PC-3 (cell line): ENCODE data around the gene CEBPE. TPM values are rescaled to one million over a fixed set of nuclear protein-coding genes. Genes with fewer than 3 reads are reported as not detected.
A peak's percentile ranks its signal among the peaks of the same experiment; 100 is the strongest.

Source experiments
- ATAC-seq: fragments of 200-7000 bp; cut with Tn5 transposase; 2 replicates; pipeline ENCODE4 v1.9.1; 2020; ENCODE audit warnings: mild to moderate bottlenecking, moderate library complexity
- BruUV-seq: library from RNA; stranded (reverse); fragments of 400-500 nt; replicated peaks from 2 replicates; lab custom pipeline; 2021; lab: Mats Ljungman, UMichigan
- CTCF ChIA-PET: fragments of 300-600 bp; sonication (Branson Sonifier 250); formaldehyde crosslinking; loops from one replicate; lab custom pipeline; 2022; ENCODE audit warnings: antibody characterized with exemption; lab: Charles Lee
- POLR2A ChIA-PET: fragments of 300-600 bp; sonication (Branson Sonifier 250); formaldehyde crosslinking; loops from one replicate; lab custom pipeline; 2022; ENCODE audit warnings: antibody characterized with exemption; ENCODE audit not compliant: unreplicated experiment; lab: Charles Lee
- DNase-seq: peaks from one replicate; pipeline ENCODE4 v3.0.0-alpha.2; 2015
- H2AFZ ChIP-seq: fragments of 300-600 bp; sonication (generic); 2 replicates; pipeline ENCODE4 v1.6.0; 2016; ENCODE audit warnings: antibody characterized with exemption, low read length
- H3F3A ChIP-seq: fragments of 300-600 bp; sonication (generic); one replicate; pipeline ENCODE4 v1.6.0; 2017; ENCODE audit warnings: antibody characterized with exemption, low read length, control low read depth, mild to moderate bottlenecking; ENCODE audit not compliant: unreplicated experiment
- H3K27ac ChIP-seq: fragments of 300-600 bp; sonication (generic); 2 replicates; pipeline ENCODE4 v1.5.1; 2016; ENCODE audit warnings: mild to moderate bottlenecking, low read length
- H3K27me3 ChIP-seq: fragments of 300-600 bp; sonication (generic); 2 replicates; pipeline ENCODE4 v1.6.1; 2016; ENCODE audit warnings: low read length, mixed read lengths
- H3K36me3 ChIP-seq: fragments of 300-600 bp; sonication (generic); 2 replicates; pipeline ENCODE4 v1.6.1; 2016; ENCODE audit warnings: low read depth, mixed run types, low read length, mixed read lengths
- H3K4me1 ChIP-seq: fragments of 300-600 bp; sonication (generic); 2 replicates; pipeline ENCODE4 v1.5.1; 2016; ENCODE audit warnings: low read length; ENCODE audit not compliant: insufficient read depth
- H3K4me2 ChIP-seq: fragments of 300-600 bp; sonication (generic); 2 replicates; pipeline ENCODE4 v1.6.0; 2016; ENCODE audit warnings: low read length
- H3K4me3 ChIP-seq: fragments of 300-600 bp; sonication (generic); 2 replicates; pipeline ENCODE4 v1.5.1; 2016; ENCODE audit warnings: mild to moderate bottlenecking, low read length, mixed read lengths
- H3K79me2 ChIP-seq: fragments of 300-600 bp; sonication (generic); 2 replicates; pipeline ENCODE4 v1.6.1; 2017; ENCODE audit warnings: low read length, mixed read lengths
- H3K9ac ChIP-seq: fragments of 300-600 bp; sonication (generic); 2 replicates; pipeline ENCODE4 v1.6.0; 2016; ENCODE audit warnings: mild to moderate bottlenecking, low read length
- H3K9me2 ChIP-seq: fragments of 300-600 bp; sonication (generic); replicated peaks from 2 replicates; pipeline ENCODE4 v1.6.1; 2016; ENCODE audit warnings: mixed run types, low read length, mixed read lengths
- H3K9me3 ChIP-seq: fragments of 300-600 bp; sonication (generic); 2 replicates; pipeline ENCODE4 v1.6.1; 2016; ENCODE audit warnings: low read length, mixed read lengths
- H4K20me1 ChIP-seq: fragments of 300-600 bp; sonication (generic); 2 replicates; pipeline ENCODE4 v1.6.1; 2016; ENCODE audit warnings: low read length, mixed read lengths
- EZH2 ChIP-seq: fragments of 300-600 bp; sonication (generic); IDR thresholded peaks from one replicate; pipeline ENCODE4 v1.6.1; 2017; ENCODE audit warnings: antibody characterized with exemption, mild to moderate bottlenecking, low read length; ENCODE audit not compliant: unreplicated experiment
- EZH2phosphoT487 ChIP-seq: fragments of 300-600 bp; sonication (generic); IDR thresholded peaks from 2 replicates; pipeline ENCODE4 v1.6.1; 2018; ENCODE audit warnings: mild to moderate bottlenecking, antibody characterized with exemption, low read length, borderline replicate concordance
- intact Hi-C: fragments of 100-400 bp; cut with micrococcal nuclease; formaldehyde crosslinking; loops from 2 replicates; pipeline ENCODE4 v1.9.0; 2023
- total RNA-seq: library from RNA; depleted of rRNA; stranded (reverse); fragments of >200 nt; gene quantifications from 2 replicates; pipeline ENCODE4 v1.2.3, GENCODE V29; 2014
- TF ChIP-seq, protein P1 (sequence below): fragments of 300-600 bp; sonication (generic); conservative IDR thresholded peaks from 2 replicates; pipeline ENCODE4 v1.5.1; 2017; ENCODE audit warnings: antibody characterized with exemption, low read depth, mild to moderate bottlenecking, low read length

CEBPE gene
- total RNA-seq, 1 experiment from 2014 or later = not detected

DNA sequence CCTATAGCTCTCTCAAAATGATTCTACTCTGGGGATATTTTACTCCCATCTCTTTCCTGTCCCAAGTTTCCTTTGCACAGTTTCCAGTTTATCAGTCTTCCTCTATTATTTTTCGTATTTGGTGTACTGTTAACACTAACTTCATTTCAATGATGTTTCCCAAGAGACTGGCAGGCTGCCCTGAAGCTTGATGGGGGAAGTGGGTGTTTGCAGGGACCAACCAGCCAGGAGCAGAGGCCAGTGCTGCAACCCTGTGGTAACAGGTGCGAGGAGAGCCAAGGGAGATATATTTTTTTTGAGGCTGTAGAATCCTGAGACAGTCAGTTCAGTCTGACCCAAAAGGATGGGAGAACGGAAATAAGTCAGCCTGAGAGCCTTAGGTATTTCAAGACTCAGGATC lies 11.8 kb upstream of the CEBPE start:
- ChIA-PET CTCF (interaction anchor here (1.5 kb wide), 1 partner anchor 10 kb away, joined by 8 read pairs; no protein-coding TSS in a partner anchor), POLR2A (no interaction called here)
- Histone ChIP-seq H3K27me3 (no peaks in the 10 kb centered on the region), H2AFZ (no peak overlapping the region), H4K20me1 (no peaks in the 10 kb centered on the region), H3K79me2 (no peaks in the 10 kb centered on the region), H3K9me3 (no peaks in the 10 kb centered on the region), H3K4me2 (no peak overlapping the region), H3K4me1 (peaks cover 14% of the 10 kb centered on the region), H3K9me2 (no peaks in the 10 kb centered on the region), H3F3A (no peaks in the 10 kb centered on the region), H3K4me3 (no peak overlapping the region), H3K27ac (no peak overlapping the region), H3K9ac (no peak overlapping the region), H3K36me3 (no peaks in the 10 kb centered on the region)
- DNase-seq = no peak
- BruUV-seq = no TSS peak
- no peak for ATAC-seq
- TF ChIP-seq EZH2 (no peak), EZH2phosphoT487 (no peak)
- TF ChIP-seq, protein P1, sequence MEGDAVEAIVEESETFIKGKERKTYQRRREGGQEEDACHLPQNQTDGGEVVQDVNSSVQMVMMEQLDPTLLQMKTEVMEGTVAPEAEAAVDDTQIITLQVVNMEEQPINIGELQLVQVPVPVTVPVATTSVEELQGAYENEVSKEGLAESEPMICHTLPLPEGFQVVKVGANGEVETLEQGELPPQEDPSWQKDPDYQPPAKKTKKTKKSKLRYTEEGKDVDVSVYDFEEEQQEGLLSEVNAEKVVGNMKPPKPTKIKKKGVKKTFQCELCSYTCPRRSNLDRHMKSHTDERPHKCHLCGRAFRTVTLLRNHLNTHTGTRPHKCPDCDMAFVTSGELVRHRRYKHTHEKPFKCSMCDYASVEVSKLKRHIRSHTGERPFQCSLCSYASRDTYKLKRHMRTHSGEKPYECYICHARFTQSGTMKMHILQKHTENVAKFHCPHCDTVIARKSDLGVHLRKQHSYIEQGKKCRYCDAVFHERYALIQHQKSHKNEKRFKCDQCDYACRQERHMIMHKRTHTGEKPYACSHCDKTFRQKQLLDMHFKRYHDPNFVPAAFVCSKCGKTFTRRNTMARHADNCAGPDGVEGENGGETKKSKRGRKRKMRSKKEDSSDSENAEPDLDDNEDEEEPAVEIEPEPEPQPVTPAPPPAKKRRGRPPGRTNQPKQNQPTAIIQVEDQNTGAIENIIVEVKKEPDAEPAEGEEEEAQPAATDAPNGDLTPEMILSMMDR = no peak
- intact Hi-C loops = no loop called here

DNA sequence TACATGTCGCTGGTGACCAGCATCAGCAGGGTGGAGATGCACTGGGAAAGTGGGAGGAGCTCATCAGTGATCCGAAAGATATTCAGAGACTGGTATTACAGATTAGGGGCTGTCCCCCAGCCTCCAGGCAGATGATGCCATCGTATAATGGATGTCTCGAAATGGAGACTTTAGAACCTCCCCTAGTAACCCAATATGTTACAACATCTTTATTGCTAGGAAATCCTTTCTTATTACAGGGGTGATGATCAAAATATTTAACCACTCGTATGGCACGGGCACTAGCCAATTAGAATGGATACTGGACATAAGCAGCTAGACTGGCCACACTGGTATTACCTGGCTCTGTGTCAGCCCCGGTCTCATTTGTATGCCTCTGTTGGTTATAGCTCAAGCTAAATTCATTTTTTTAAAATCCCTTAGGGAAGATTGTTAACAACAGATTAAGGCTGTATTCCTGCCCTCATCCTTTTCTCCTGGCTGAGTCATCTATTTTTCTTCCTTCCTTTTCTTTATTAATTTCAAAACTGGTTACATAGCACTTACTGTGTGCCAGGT lies 10.8 kb upstream of the CEBPE start:
- intact Hi-C loops = no loop called here
- DNase-seq = peak; percentile 73

More for the DNA sequence above, 10.8 kb upstream of the CEBPE start:
- peak; percentile 83 for ATAC-seq
- TF ChIP-seq EZH2 (no peak), EZH2phosphoT487 (no peak)
- TF ChIP-seq, protein P1 = no peak
- Histone ChIP-seq H3K27me3 (no peaks in the 10 kb centered on the region), H2AFZ (peak overlapping the region; percentile 16; the same call in 1 of the 2 replicates), H3K9ac (no peak overlapping the region), H3K36me3 (no peaks in the 10 kb centered on the region), H3K79me2 (no peaks in the 10 kb centered on the region), H3K4me2 (peak overlapping the region; percentile 24), H3K4me3 (no peak overlapping the region), H3K4me1 (peaks cover 14% of the 10 kb centered on the region), H3K27ac (no peak overlapping the region), H4K20me1 (no peaks in the 10 kb centered on the region), H3K9me2 (no peaks in the 10 kb centered on the region), H3K9me3 (no peaks in the 10 kb centered on the region), H3F3A (no peaks in the 10 kb centered on the region)
- no TSS peak for BruUV-seq
- ChIA-PET POLR2A (no interaction called here), CTCF (interaction anchor here (0.6 to 1.5 kb wide), 5 partner anchors 9 to 61 kb away, joined by 3 to 8 read pairs (median 3); partner anchors contain the start of gene C14orf119)
